ENCODE results near the gene SNX32.

Gene SNX32

DNA sequence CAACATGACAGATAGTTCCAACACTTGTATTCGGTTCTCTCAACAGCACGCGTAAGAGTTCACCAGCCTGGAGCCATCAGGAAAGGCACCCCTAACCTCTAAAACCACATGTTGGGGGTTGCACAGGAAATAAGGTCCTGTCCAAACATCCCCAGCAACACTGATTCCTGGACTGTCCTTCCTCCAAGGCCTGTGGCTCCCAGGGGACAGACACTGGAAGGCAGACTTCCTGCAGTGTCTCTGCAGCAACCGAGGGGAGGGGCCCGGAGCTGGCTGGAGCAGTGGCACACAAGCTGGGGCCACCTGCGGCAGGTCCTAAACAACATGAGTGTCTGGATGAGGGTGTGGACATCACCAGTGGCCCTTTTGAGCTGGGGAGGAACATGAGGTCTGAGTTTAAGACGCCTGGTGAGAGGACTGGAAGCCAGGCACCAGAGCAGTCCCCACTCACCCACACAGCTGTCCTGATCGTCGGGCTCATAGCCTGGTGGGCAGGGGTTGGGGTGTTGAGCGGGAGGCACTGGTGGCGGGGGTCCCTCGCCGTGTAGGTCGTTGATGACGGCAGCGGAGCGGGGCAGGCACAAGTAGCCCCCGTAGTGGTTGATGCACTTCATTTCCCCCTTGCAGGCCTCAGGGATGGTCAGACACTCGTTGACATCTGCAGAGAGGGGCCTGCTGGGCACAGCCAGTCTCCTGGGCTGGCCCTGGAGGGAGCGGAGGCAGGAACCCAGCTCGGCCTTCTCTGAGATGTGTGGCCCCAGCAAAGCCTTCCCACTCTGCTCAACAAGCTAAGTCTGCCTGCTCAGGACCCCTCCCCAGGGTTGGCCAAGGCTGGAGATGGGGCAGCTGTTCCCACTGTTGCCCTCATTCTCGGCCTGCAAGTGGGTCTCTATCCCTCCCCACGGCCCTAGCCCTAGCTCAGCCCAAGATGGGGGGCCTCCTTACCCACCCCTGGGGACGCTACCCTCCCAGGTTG lies 37.2 kb downstream of the SNX32 start:
- TF ChIP-seq, protein P1, sequence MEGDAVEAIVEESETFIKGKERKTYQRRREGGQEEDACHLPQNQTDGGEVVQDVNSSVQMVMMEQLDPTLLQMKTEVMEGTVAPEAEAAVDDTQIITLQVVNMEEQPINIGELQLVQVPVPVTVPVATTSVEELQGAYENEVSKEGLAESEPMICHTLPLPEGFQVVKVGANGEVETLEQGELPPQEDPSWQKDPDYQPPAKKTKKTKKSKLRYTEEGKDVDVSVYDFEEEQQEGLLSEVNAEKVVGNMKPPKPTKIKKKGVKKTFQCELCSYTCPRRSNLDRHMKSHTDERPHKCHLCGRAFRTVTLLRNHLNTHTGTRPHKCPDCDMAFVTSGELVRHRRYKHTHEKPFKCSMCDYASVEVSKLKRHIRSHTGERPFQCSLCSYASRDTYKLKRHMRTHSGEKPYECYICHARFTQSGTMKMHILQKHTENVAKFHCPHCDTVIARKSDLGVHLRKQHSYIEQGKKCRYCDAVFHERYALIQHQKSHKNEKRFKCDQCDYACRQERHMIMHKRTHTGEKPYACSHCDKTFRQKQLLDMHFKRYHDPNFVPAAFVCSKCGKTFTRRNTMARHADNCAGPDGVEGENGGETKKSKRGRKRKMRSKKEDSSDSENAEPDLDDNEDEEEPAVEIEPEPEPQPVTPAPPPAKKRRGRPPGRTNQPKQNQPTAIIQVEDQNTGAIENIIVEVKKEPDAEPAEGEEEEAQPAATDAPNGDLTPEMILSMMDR (IDR thresholded peaks at IDR 0.05), result no peak
- peak; percentile 48 for DNase-seq
- Mint-ChIP-seq H3K36me3 (ENCODE audit: low read depth) (peaks cover 7% of the 10 kb centered on the region), H3K27me3 (ENCODE audit: low read depth, poor library complexity) (no peaks in the 10 kb centered on the region), H3K27ac (peak overlapping the region; percentile 75), H3K9me3 (no peaks in the 10 kb centered on the region), H3K4me3 (peak overlapping the region; percentile 85), H3K4me1 (peaks cover 46% of the 10 kb centered on the region)

DNA sequence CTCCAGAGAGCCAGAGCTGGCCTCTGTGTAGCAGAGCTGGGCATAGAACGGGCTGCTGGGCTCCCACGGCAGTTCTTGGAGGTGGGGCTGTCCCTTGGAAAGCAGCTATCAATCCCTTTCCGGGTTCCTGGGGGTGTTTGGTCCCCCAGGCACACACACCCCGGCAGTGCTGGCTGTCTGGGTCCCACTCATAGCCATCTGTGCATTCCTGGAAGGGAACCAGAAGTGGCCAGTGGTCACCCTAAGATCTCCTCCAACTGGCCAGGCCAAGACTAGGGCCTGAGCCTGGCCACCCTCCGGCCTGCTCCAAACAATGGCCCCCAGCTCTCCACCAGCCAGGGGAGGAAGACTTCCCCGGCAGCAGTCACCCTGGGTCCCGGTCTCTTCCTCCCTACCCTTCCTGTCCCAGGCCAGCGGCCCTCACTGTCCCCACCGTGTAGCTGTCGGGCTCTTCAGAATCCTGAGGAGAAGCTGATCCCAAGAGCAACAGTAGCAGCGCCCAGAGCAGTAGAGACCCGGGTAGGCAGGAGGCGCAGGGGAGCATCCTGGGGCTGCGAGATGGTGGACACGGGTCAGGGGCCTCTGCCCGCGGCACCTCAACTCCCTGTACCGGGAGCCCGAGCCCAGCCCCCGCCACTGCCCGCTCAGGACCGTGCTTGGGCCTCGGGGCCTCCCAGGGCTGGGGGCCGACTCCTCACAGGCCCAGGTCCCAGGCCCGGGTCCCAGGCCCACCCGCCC lies 38.2 kb downstream of the SNX32 start:
- Mint-ChIP-seq H3K4me3 (peak overlapping the region; percentile 85), H3K27me3 (ENCODE audit: low read depth, poor library complexity) (no peaks in the 10 kb centered on the region), H3K36me3 (ENCODE audit: low read depth) (peaks cover 7% of the 10 kb centered on the region), H3K9me3 (no peaks in the 10 kb centered on the region), H3K4me1 (peaks cover 45% of the 10 kb centered on the region), H3K27ac (peak overlapping the region; percentile 61)
- TF ChIP-seq, protein P1 (IDR thresholded peaks at IDR 0.05), result no peak
- DNase-seq, result peak; percentile 54

DNA sequence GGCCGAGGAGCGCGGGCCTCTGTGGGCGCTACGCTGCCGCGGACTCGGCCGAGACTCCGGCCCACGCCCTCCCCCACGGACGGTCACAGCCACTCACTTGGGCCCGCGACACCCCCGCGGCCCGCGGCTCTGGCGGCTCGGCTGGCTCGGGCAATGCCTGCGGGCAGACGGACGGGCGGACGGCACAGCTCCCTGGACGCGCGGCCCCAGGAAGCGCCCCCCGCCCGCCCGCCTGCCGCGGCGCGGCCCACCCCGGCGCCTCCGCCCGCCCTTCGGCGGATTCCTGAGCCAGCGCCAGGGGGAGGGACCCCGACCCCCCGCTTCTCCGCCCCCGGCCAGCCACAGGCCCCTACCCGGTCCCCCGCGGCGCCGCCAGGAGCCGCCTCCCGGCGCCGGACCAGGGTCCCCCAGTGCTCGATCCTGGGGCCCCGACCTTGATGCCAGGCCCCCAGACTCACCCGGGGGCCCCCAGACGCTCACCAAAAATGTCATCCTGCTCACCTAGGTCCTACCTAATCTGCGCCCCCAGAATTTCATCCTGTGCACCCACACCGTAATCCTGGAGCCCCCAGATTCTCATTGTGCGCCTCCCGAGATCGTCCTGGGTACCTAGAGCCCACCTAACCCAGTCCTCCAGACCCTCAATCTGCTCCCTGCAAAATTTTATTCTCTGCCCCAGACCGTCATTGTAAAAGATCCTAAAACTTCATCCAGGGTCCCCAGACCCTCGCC lies 39.0 kb downstream of the SNX32 start, which contains the start of gene EFEMP2:
Gene EFEMP2 (minus strand): TSS at position 215 of the 732 bp plus-strand sequence. CDS start 446 bp downstream, outside the sequence.
- DNase-seq, result peak; percentile 74
- Mint-ChIP-seq H3K4me1 (peaks cover 38% of the 10 kb centered on the region), H3K27me3 (ENCODE audit: low read depth, poor library complexity) (no peaks in the 10 kb centered on the region), H3K4me3 (peak within 1 kb of the TSS; percentile 91), H3K36me3 (ENCODE audit: low read depth) (no peaks in the 10 kb centered on the region), H3K9me3 (no peaks in the 10 kb centered on the region), H3K27ac (peak within 1 kb of the TSS; percentile 83)
- TF ChIP-seq, protein P1 (IDR thresholded peaks at IDR 0.05), result no peak

DNA sequence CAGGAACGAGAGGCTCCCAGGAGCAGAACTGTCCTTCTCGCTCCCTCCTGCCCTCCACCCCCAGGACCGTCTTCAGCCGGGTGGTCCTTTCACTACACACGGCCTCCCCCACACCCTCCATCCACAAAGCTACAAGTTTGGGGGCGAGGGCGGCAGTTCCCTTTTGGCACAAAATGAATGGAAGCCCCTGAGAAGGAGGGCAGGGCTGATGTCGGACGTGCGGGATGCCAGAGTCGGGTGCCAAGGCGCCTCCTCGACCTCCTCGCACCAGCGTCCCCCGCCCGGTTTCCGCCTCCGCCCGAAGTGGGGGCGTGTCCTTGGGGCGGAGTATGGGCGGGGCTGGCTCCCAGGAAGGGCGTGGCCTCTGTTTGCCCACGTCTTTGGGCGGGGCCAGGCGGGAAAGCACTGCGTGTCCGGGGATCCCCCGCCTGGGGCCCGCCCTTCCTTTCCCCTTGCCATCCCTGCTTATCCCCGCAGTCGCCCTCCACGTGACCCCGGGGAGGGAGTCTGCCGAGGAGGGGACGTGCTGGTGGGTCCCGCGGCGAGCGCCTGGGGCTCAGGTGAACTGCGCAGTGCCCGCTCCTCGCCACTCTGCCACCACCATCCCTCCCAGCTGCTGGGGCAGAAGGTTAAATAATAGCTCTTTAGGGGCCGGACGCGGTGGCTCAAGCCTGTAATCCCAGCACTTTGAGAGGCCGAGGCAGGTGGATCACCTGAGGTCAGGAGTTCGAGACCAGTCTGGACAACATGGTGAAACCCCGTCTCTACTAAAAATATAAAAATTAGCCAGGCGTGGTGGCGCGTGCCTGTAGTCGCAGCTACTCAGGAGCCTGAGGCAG lies 39.8 kb downstream of the SNX32 start:
- Mint-ChIP-seq H3K36me3 (ENCODE audit: low read depth) (no peaks in the 10 kb centered on the region), H3K4me1 (peaks cover 39% of the 10 kb centered on the region), H3K27me3 (ENCODE audit: low read depth, poor library complexity) (no peaks in the 10 kb centered on the region), H3K4me3 (peak overlapping the region; percentile 91), H3K27ac (peak overlapping the region; percentile 83), H3K9me3 (no peaks in the 10 kb centered on the region)
- TF ChIP-seq, protein P1 (IDR thresholded peaks at IDR 0.05), result no peak
- DNase-seq, result peak; percentile 98

DNA sequence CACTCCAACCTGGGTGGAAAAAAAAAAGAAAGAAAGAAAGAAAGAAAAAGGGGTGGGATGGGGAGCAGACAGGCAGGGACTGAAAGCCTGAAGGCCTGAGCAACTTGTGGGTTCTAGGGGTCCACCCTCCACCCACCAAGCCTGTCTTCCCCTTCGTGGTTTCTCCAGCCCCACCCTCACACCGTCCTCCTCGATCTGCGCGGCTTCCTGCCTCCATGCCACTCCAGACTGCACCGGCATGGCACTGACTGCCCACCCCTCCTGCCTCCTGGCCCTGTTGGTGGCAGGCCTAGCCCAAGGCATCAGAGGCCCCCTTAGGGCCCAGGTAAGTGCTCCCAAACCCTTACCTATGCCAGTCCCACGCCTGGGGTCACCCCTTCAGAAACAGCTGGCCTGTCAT lies 45.9 kb downstream of the SNX32 start, which contains the start of gene CTSW:
Gene CTSW (plus strand): TSS at position 221 of the 400 bp plus-strand sequence. CDS start 18 bp downstream, at position 239.
- peak within 1 kb of the TSS; percentile 32 for H3K27ac Mint-ChIP-seq
- no peak for DNase-seq
- peaks cover 13% of the 10 kb centered on the region for H3K4me1 Mint-ChIP-seq
- TF ChIP-seq, protein P1 (IDR thresholded peaks at IDR 0.05), result no peak
- no peaks in the 10 kb centered on the region for H3K9me3 Mint-ChIP-seq
- no peak within 1 kb of the TSS for H3K4me3 Mint-ChIP-seq
- H3K27me3 Mint-ChIP-seq (ENCODE audit: low read depth, poor library complexity), result no peaks in the 10 kb centered on the region
- peaks cover 10% of the 10 kb centered on the region for H3K36me3 Mint-ChIP-seq (ENCODE audit: low read depth)

All from nephron progenitor cell (in vitro differentiated cells).